Lower leg skin (tissue), 4 donors: ENCODE results near the gene CCND1. TPM values are rescaled to one million over a fixed set of nuclear protein-coding genes. Genes with fewer than 3 reads are reported as not detected.

Experiments
- DNase-seq, 2 donors: peaks; one replicate each; pipeline ENCODE4 v3.0.0-alpha.2; 2019; ENCODE audit warnings: low spot score in 2 of 2
- H3K4me3 ChIP-seq: fragments of 200-600 bp; sonication (generic); 2 replicates; pipeline ENCODE4 v1.5.1; 2017; ENCODE audit warnings: mild to moderate bottlenecking, low read depth; ENCODE audit not compliant: poor library complexity, severe bottlenecking
- POLR2A ChIP-seq, 2 donors: fragments of 450-650 bp; IDR thresholded peaks; one replicate each; pipeline ENCODE4 v1.6.1; 2016 to 2017; ENCODE audit warnings: antibody characterized with exemption in 2 of 2, mild to moderate bottlenecking in 1 of 2, moderate library complexity in 1 of 2
- WGBS, 2 donors: methylation state at CpG; one replicate each; pipeline ENCODE4 v1.1.5; 2018; 5-methylcytosine and 5-hydroxymethylcytosine counted together
- intact Hi-C: fragments of 100-400 bp; cut with DNase I; formaldehyde crosslinking; loops from one replicate; pipeline ENCODE4 v1.15.0; 2023; ENCODE audit warnings: low total_unique reads
- total RNA-seq, 4 donors: library from RNA; depleted of rRNA; stranded (reverse); fragments of >200 nt; gene quantifications; one replicate each; pipeline ENCODE4 v1.1.0, GENCODE V29; 2016
- TF ChIP-seq, protein P1 (sequence below), 3 donors: fragments of 450-650 bp; IDR thresholded peaks; one replicate each; pipeline ENCODE4 v1.5.1; 2016; ENCODE audit warnings: antibody characterized with exemption in 3 of 3, mild to moderate bottlenecking in 3 of 3, moderate library complexity in 2 of 3

Gene CCND1
- total RNA-seq, 4 donors from 2014 or later = 194 to 370 (median 229) TPM

DNA sequence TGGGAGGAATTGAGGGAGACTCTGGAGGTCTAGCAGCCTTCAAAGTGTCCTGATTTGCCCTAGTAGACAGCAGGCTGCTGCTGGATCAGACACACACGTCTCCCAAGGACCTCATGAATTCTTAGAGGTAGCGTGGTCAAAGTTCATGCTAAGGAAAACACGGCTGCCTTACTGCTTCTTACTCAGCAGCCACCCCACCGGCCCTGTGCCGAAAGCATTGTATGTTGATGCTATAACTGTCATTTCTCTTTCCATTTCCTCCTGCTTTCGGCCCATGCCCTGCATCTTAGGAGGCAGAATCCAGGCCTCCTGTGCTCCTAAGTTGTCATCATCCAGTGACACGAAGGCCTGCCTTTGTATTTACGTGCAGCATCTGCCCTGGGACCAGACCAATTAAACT is 10.5 kb upstream of the CCND1 start:
- DNase-seq = peak in 1 of 2 donors; percentile 76
- 90 to 94% methylated on average over 8 of the region's 8 CpGs for WGBS, 2 donors
- TF ChIP-seq, protein P1, sequence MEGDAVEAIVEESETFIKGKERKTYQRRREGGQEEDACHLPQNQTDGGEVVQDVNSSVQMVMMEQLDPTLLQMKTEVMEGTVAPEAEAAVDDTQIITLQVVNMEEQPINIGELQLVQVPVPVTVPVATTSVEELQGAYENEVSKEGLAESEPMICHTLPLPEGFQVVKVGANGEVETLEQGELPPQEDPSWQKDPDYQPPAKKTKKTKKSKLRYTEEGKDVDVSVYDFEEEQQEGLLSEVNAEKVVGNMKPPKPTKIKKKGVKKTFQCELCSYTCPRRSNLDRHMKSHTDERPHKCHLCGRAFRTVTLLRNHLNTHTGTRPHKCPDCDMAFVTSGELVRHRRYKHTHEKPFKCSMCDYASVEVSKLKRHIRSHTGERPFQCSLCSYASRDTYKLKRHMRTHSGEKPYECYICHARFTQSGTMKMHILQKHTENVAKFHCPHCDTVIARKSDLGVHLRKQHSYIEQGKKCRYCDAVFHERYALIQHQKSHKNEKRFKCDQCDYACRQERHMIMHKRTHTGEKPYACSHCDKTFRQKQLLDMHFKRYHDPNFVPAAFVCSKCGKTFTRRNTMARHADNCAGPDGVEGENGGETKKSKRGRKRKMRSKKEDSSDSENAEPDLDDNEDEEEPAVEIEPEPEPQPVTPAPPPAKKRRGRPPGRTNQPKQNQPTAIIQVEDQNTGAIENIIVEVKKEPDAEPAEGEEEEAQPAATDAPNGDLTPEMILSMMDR (IDR thresholded peaks at IDR 0.05) = no peak
- TF ChIP-seq POLR2A (IDR thresholded peaks at IDR 0.05) = no peak
- intact Hi-C loops = no loop called here
- H3K4me3 ChIP-seq = no peak overlapping the region

GRCh38 chr11:69632900-69633299 is 8.1 kb upstream of the CCND1 start:
- H3K4me3 ChIP-seq = no peak overlapping the region
- TF ChIP-seq, protein P1 (IDR thresholded peaks at IDR 0.05) = no peak
- no peak for TF ChIP-seq POLR2A (IDR thresholded peaks at IDR 0.05)
- 96 to 99% methylated on average over 4 of the region's 4 CpGs for WGBS, 2 donors
- intact Hi-C loops = no loop called here
- no peak for DNase-seq

GRCh38 chr11:69634069-69634468 is 6.9 kb upstream of the CCND1 start:
- intact Hi-C loops = no loop called here

DNA sequence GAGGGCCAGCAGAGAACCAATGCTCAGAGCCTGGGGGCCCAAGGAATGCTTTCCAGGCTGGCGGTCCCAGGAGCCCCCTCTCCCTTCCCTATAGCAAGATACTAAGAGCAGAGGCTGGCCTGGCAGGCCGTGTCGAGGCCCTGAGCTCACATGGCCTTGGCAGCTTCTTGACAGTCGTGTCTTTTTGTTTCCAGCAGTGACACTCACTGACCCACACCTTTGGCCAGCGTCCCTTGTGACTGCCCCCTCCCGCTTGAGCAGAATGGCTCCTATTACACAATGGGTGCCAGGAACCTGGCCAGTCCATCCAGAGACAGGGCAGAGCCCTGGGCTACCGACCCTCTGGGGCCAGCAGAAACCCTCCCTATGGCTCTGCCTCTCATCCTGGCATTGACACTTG is 6.4 kb upstream of the CCND1 start:
- intact Hi-C loops = no loop called here

More at GRCh38 chr11:69634069-69634468, 6.9 kb upstream of the CCND1 start:
- TF ChIP-seq POLR2A (IDR thresholded peaks at IDR 0.05) = no peak
- TF ChIP-seq, protein P1 (IDR thresholded peaks at IDR 0.05) = no peak
- no peak for DNase-seq
- no peak overlapping the region for H3K4me3 ChIP-seq
- 90 to 92% methylated on average over 6 of the region's 6 CpGs for WGBS, 2 donors

GRCh38 chr11:69635195-69635594 is 5.8 kb upstream of the CCND1 start:
- 61 to 80% methylated on average over 6 of the region's 6 CpGs for WGBS, 2 donors
- no peak for DNase-seq
- intact Hi-C loops = no loop called here

More for the DNA sequence above, 6.4 kb upstream of the CCND1 start:
- TF ChIP-seq POLR2A (IDR thresholded peaks at IDR 0.05) = no peak
- TF ChIP-seq, protein P1 (IDR thresholded peaks at IDR 0.05) = no peak
- 73 to 88% methylated on average over 7 of the region's 7 CpGs for WGBS, 2 donors
- no peak for DNase-seq
- no peak overlapping the region for H3K4me3 ChIP-seq

More at GRCh38 chr11:69635195-69635594, 5.8 kb upstream of the CCND1 start:
- TF ChIP-seq, protein P1 (IDR thresholded peaks at IDR 0.05) = no peak
- no peak for TF ChIP-seq POLR2A (IDR thresholded peaks at IDR 0.05)
- H3K4me3 ChIP-seq = no peak overlapping the region
